PC-3 (cell line): Measurements from ENCODE around the gene ARPC5.

Source experiments
- EZH2phosphoT487 ChIP-seq: fragments of 300-600 bp; sonication (generic); IDR thresholded peaks from 2 replicates; pipeline ENCODE4 v1.6.1; 2018; ENCODE audit warnings: mild to moderate bottlenecking, antibody characterized with exemption, low read length, borderline replicate concordance
- TF ChIP-seq, protein P1 (sequence below): fragments of 300-600 bp; sonication (generic); conservative IDR thresholded peaks from 2 replicates; pipeline ENCODE4 v1.5.1; 2017; ENCODE audit warnings: antibody characterized with exemption, low read depth, mild to moderate bottlenecking, low read length

DNA sequence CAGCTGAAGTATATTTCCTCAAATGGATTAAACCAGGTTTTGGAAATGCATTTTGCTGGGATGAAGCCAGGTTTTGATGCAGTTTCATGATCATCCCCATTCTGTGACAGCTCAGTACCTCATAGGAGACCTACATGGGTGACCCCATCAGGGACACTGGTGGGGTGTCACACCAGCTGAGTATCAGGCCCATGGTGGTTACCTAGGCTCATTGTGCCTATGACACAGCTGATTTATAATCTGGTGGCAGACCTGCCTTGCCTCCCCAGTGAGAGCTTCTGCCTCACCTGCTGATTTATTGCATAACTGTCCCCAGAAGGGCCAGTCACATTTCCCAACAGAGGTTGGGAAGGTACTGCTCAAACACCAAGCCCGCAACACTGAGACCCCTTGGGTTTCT lies 49.1 kb downstream of the ARPC5 start:
- TF ChIP-seq, protein P1, sequence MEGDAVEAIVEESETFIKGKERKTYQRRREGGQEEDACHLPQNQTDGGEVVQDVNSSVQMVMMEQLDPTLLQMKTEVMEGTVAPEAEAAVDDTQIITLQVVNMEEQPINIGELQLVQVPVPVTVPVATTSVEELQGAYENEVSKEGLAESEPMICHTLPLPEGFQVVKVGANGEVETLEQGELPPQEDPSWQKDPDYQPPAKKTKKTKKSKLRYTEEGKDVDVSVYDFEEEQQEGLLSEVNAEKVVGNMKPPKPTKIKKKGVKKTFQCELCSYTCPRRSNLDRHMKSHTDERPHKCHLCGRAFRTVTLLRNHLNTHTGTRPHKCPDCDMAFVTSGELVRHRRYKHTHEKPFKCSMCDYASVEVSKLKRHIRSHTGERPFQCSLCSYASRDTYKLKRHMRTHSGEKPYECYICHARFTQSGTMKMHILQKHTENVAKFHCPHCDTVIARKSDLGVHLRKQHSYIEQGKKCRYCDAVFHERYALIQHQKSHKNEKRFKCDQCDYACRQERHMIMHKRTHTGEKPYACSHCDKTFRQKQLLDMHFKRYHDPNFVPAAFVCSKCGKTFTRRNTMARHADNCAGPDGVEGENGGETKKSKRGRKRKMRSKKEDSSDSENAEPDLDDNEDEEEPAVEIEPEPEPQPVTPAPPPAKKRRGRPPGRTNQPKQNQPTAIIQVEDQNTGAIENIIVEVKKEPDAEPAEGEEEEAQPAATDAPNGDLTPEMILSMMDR: no peak
- no peak for TF ChIP-seq EZH2phosphoT487
